Chondrocyte (in vitro differentiated cells): ENCODE measurements around the gene TCF4. TPM values are rescaled to one million over a fixed set of nuclear protein-coding genes. Genes with fewer than 3 reads are reported as not detected.

Experiments
- DNase-seq: peaks from one replicate; pipeline ENCODE4 v3.0.0; 2021; ENCODE audit warnings: mixed read lengths, low spot score
- H3K27ac Mint-ChIP-seq: one replicate; pipeline ENCODE4 v1.8.0; 2021; ENCODE audit warnings: mild to moderate bottlenecking, moderate library complexity, mixed read lengths; ENCODE audit not compliant: unreplicated experiment
- H3K27me3 Mint-ChIP-seq: 2 replicates; pipeline ENCODE4 v1.8.0; 2021; ENCODE audit warnings: low read depth, mixed read lengths
- H3K36me3 Mint-ChIP-seq: 2 replicates; pipeline ENCODE4 v1.8.0; 2021; ENCODE audit warnings: low read depth, mixed read lengths
- H3K4me1 Mint-ChIP-seq: 2 replicates; pipeline ENCODE4 v1.8.0; 2021; ENCODE audit warnings: low read depth, mild to moderate bottlenecking, mixed read lengths
- H3K4me3 Mint-ChIP-seq: one replicate; pipeline ENCODE4 v1.8.0; 2021; ENCODE audit warnings: mild to moderate bottlenecking, moderate library complexity, mixed read lengths; ENCODE audit not compliant: unreplicated experiment
- H3K9me3 Mint-ChIP-seq: 2 replicates; pipeline ENCODE4 v1.8.0; 2021; ENCODE audit warnings: low read depth, mixed read lengths
- CTCF ChIP-seq: fragments of 200-600 bp; sonication (generic); IDR thresholded peaks from 2 replicates; pipeline ENCODE4 v1.5.0; 2021; ENCODE audit warnings: antibody characterized with exemption, mild to moderate bottlenecking, moderate library complexity
- total RNA-seq: library from RNA; stranded (reverse); gene quantifications from 3 replicates; pipeline ENCODE4 v1.2.1, GENCODE V29; 2021

TCF4 gene
- total RNA-seq, 1 donor from 2014 or later: 36.8 TPM

- Mint-ChIP-seq H3K36me3 (peaks cover 2% of the 10 kb centered on the region), H3K27ac (no peak overlapping the region), H3K4me1 (no peaks in the 10 kb centered on the region), H3K9me3 (peaks cover 7% of the 10 kb centered on the region), H3K27me3 (no peaks in the 10 kb centered on the region), H3K4me3 (no peak overlapping the region)
- no peak for TF ChIP-seq CTCF
- DNase-seq: no peak
Measured at GRCh38 chr18:55609160-55609825, 21.3 kb upstream of the TCF4 start.

GRCh38 chr18:55608497-55608896, 20.5 kb upstream of the TCF4 start:
- H3K27me3 Mint-ChIP-seq: no peaks in the 10 kb centered on the region
- peaks cover 3% of the 10 kb centered on the region for H3K9me3 Mint-ChIP-seq
- TF ChIP-seq CTCF: no peak
- no peaks in the 10 kb centered on the region for H3K4me1 Mint-ChIP-seq
- H3K27ac Mint-ChIP-seq: no peak overlapping the region
- no peak overlapping the region for H3K4me3 Mint-ChIP-seq
- H3K36me3 Mint-ChIP-seq: no peaks in the 10 kb centered on the region
- no peak for DNase-seq

GRCh38 chr18:55607773-55608172, 19.8 kb upstream of the TCF4 start:
- no peaks in the 10 kb centered on the region for H3K27me3 Mint-ChIP-seq
- no peak overlapping the region for H3K4me3 Mint-ChIP-seq
- no peaks in the 10 kb centered on the region for H3K9me3 Mint-ChIP-seq
- no peak for DNase-seq
- TF ChIP-seq CTCF: no peak
- H3K27ac Mint-ChIP-seq: no peak overlapping the region
- H3K4me1 Mint-ChIP-seq: no peaks in the 10 kb centered on the region
- H3K36me3 Mint-ChIP-seq: no peaks in the 10 kb centered on the region

GRCh38 chr18:55605733-55606338, 17.8 kb upstream of the TCF4 start:
- H3K9me3 Mint-ChIP-seq: no peaks in the 10 kb centered on the region
- DNase-seq: no peak
- H3K4me3 Mint-ChIP-seq: no peak overlapping the region
- no peaks in the 10 kb centered on the region for H3K4me1 Mint-ChIP-seq
- H3K27ac Mint-ChIP-seq: no peak overlapping the region
- no peaks in the 10 kb centered on the region for H3K36me3 Mint-ChIP-seq
- no peaks in the 10 kb centered on the region for H3K27me3 Mint-ChIP-seq
- TF ChIP-seq CTCF: no peak

- Mint-ChIP-seq H3K9me3 (no peaks in the 10 kb centered on the region), H3K4me1 (no peaks in the 10 kb centered on the region), H3K36me3 (no peaks in the 10 kb centered on the region), H3K27ac (no peak overlapping the region), H3K27me3 (no peaks in the 10 kb centered on the region), H3K4me3 (no peak overlapping the region)
- no peak for DNase-seq
- TF ChIP-seq CTCF: no peak
Measured at GRCh38 chr18:55603775-55604174, 15.8 kb upstream of the TCF4 start.
